Measurements from ENCODE around the gene UTS2B. TPM values are rescaled to one million over a fixed set of nuclear protein-coding genes. Genes with fewer than 3 reads are reported as not detected.

UTS2B gene
- total RNA-seq, 1 experiment from 2014 or later, result 0.26 TPM

DNA sequence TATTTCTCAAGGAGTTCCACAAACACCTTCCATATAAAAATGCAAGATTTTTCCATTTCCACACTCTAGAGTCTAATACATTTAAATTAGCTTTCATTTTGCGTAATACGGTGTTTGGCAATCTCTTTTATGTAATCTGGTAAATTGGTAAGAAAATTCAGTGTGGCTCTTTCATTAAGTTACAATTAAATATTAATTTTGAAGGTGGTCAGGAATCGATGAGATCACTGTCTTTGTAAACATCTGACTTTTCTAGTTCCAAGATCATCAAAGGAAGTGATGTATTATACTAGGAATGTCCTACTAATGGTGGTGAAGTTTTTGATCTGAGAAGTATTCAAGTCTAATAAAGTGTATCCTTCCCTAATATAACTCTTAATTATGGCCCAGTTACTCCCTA, 1.1 kb upstream of the UTS2B start:
- Histone ChIP-seq H3K4me1 (ENCODE audit: control insufficient read depth, insufficient read depth, low read length) (peaks cover 46% of the 10 kb centered on the region), H3K36me3 (ENCODE audit: control insufficient read depth, insufficient read depth, low read length) (no peaks in the 10 kb centered on the region), H3K27me3 (ENCODE audit: control insufficient read depth, insufficient read depth, low read length) (no peaks in the 10 kb centered on the region), H3K9me3 (ENCODE audit: control insufficient read depth, insufficient read depth, low read depth, low read length) (no peaks in the 10 kb centered on the region), H3K27ac (ENCODE audit: low read length) (peak overlapping the region; percentile 93), H3K4me3 (ENCODE audit: low read depth in 2 of 2, low read length in 2 of 2) (peak overlapping the region; percentile 71 to 81; a peak in 3 of 4 replicates)
- ChIA-PET CTCF (no interaction called here), POLR2A (no interaction called here)
- intact Hi-C loops (cut with micrococcal nuclease; ENCODE audit: unreplicated experiment), result loop anchor here (10.0 kb wide), 1 partner anchor 87 kb away; no protein-coding TSS in a partner anchor
- no TSS peak for BruUV-seq (replicated peaks)
- DNase-seq (ENCODE audit: low read depth, low spot score) (peak; percentile 46), ATAC-seq (no peak)
- in situ Hi-C loops (cut with HindIII; ENCODE audit: low pct_unique_long_range_greater_than_20kb, low sequenced_read_pairs), result no loop called here
- TF ChIP-seq TCF7L2 (IDR thresholded peaks at IDR 0.05; ENCODE audit: low read depth, low read length), result 0 out of 2 replicates have a peak, but pooled peaks have one; percentile 25
- TF ChIP-seq SIN3A (IDR thresholded peaks at IDR 0.05; ENCODE audit: borderline replicate concordance, insufficient read depth, low read depth, low read length), result no peak

DNA sequence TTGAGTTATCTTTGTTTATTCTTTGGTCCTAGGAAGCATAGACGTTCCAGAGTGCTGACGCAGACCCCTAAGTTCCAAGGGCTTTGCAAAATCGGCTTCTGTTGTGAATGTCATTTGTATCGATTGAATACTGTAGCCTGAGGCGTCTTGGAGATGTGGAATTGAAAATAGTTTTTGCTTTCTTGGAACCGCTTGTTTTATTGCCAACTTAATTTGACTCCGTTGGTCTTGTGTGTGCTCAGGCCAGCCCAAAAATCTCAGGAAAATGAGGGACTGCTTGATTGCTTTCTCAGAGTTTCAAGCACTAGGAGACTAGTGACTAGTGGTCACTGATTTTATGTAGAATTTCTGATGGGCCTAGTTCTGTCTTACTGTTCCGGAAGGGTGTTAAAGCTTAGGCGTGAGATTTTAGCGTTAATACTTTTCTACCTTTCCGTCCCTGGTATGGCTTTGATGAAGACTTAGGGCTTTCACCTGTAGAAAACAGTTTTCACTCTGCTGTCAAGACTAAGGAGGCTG, 263 bp upstream of the UTS2B start:
- Histone ChIP-seq H3K9me3 (ENCODE audit: control insufficient read depth, insufficient read depth, low read depth, low read length) (no peaks in the 10 kb centered on the region), H3K27me3 (ENCODE audit: control insufficient read depth, insufficient read depth, low read length) (no peaks in the 10 kb centered on the region), H3K36me3 (ENCODE audit: control insufficient read depth, insufficient read depth, low read length) (no peaks in the 10 kb centered on the region), H3K27ac (ENCODE audit: low read length) (peak overlapping the region; percentile 93), H3K4me1 (ENCODE audit: control insufficient read depth, insufficient read depth, low read length) (peaks cover 46% of the 10 kb centered on the region), H3K4me3 (ENCODE audit: low read depth in 2 of 2, low read length in 2 of 2) (peak overlapping the region; percentile 71 to 81)
- POLR2A ChIA-PET, result no interaction called here
- ATAC-seq, result peak; percentile 19; the same call in 1 of the 2 replicates
- CTCF ChIA-PET, result no interaction called here
- intact Hi-C loops (cut with micrococcal nuclease; ENCODE audit: unreplicated experiment) (loop anchor here (10.0 kb wide), 1 partner anchor 86 kb away; no protein-coding TSS in a partner anchor), in situ Hi-C loops (cut with HindIII; ENCODE audit: low pct_unique_long_range_greater_than_20kb, low sequenced_read_pairs) (no loop called here)
- BruUV-seq (replicated peaks), result TSS peak; percentile 75
- peak; percentile 52 for DNase-seq (ENCODE audit: low read depth, low spot score)
- TF ChIP-seq, protein P1, sequence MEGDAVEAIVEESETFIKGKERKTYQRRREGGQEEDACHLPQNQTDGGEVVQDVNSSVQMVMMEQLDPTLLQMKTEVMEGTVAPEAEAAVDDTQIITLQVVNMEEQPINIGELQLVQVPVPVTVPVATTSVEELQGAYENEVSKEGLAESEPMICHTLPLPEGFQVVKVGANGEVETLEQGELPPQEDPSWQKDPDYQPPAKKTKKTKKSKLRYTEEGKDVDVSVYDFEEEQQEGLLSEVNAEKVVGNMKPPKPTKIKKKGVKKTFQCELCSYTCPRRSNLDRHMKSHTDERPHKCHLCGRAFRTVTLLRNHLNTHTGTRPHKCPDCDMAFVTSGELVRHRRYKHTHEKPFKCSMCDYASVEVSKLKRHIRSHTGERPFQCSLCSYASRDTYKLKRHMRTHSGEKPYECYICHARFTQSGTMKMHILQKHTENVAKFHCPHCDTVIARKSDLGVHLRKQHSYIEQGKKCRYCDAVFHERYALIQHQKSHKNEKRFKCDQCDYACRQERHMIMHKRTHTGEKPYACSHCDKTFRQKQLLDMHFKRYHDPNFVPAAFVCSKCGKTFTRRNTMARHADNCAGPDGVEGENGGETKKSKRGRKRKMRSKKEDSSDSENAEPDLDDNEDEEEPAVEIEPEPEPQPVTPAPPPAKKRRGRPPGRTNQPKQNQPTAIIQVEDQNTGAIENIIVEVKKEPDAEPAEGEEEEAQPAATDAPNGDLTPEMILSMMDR (IDR thresholded peaks at IDR 0.05), result no peak
- no peak for TF ChIP-seq TCF7L2 (IDR thresholded peaks at IDR 0.05; ENCODE audit: low read depth, low read length)
- TF ChIP-seq, protein P2, sequence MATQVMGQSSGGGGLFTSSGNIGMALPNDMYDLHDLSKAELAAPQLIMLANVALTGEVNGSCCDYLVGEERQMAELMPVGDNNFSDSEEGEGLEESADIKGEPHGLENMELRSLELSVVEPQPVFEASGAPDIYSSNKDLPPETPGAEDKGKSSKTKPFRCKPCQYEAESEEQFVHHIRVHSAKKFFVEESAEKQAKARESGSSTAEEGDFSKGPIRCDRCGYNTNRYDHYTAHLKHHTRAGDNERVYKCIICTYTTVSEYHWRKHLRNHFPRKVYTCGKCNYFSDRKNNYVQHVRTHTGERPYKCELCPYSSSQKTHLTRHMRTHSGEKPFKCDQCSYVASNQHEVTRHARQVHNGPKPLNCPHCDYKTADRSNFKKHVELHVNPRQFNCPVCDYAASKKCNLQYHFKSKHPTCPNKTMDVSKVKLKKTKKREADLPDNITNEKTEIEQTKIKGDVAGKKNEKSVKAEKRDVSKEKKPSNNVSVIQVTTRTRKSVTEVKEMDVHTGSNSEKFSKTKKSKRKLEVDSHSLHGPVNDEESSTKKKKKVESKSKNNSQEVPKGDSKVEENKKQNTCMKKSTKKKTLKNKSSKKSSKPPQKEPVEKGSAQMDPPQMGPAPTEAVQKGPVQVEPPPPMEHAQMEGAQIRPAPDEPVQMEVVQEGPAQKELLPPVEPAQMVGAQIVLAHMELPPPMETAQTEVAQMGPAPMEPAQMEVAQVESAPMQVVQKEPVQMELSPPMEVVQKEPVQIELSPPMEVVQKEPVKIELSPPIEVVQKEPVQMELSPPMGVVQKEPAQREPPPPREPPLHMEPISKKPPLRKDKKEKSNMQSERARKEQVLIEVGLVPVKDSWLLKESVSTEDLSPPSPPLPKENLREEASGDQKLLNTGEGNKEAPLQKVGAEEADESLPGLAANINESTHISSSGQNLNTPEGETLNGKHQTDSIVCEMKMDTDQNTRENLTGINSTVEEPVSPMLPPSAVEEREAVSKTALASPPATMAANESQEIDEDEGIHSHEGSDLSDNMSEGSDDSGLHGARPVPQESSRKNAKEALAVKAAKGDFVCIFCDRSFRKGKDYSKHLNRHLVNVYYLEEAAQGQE (IDR thresholded peaks at IDR 0.05; ENCODE audit: insufficient read depth in 1 of 2, low read depth in 2 of 2, low read length in 1 of 2), result no peak
- no peak for TF ChIP-seq SIN3A (IDR thresholded peaks at IDR 0.05; ENCODE audit: borderline replicate concordance, insufficient read depth, low read depth, low read length)
- TF ChIP-seq POLR2AphosphoS5 (IDR thresholded peaks at IDR 0.05; ENCODE audit: low read depth, low read length), result no peak

DNA sequence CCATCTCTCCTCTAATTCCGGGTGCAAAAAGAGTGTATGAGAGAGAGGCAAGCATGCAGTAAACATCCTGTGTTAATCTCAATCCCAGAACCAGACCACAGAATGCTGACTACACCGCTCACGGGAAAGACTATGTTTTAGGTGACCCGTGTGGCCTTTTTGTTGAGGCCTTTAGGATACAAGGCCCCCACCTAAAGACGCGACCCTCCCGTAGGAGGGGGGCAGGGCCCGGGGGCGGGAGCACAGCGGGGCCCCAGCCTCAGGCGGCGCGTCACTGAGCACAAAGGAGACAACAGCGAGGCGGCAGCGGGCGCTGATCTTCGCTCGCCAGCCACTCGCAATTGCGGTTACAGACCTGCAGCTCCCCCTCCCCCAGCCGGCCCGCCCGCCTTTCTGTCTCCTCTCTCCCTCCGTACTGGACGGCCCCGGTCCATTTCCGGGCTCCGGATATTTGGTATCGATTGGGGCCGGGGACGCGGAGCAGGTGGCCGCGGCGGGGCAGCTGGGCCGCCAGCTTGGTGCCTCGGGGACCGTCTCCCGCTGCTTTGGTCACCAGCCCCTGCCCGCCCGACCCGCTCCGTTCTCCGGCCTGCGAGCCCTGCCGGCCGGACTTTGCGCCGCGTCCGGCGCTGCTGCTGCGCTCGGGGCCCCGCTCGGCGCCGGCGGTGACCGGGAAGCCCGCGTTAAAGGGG, 1.2 kb downstream of the UTS2B start, which contains the start of gene CCDC50:
Gene CCDC50, plus strand, starts transcription at position 433 of the 692 bp plus-strand sequence. CDS start 281 bp downstream, outside the sequence.
- in situ Hi-C loops (cut with HindIII; ENCODE audit: low pct_unique_long_range_greater_than_20kb, low sequenced_read_pairs) (no loop called here), intact Hi-C loops (cut with micrococcal nuclease; ENCODE audit: unreplicated experiment) (no loop called here)
- Histone ChIP-seq H3K27me3 (ENCODE audit: control insufficient read depth, insufficient read depth, low read length) (no peaks in the 10 kb centered on the region), H3K4me3 (ENCODE audit: low read depth in 2 of 2, low read length in 2 of 2) (peak within 1 kb of the TSS; percentile 71 to 81), H3K27ac (ENCODE audit: low read length) (peak within 1 kb of the TSS; percentile 93), H3K9me3 (ENCODE audit: control insufficient read depth, insufficient read depth, low read depth, low read length) (no peaks in the 10 kb centered on the region), H3K36me3 (ENCODE audit: control insufficient read depth, insufficient read depth, low read length) (no peaks in the 10 kb centered on the region), H3K4me1 (ENCODE audit: control insufficient read depth, insufficient read depth, low read length) (peaks cover 35% of the 10 kb centered on the region)
- BruUV-seq (replicated peaks), result no TSS peak
- no peak for DNase-seq (ENCODE audit: low read depth, low spot score)
- ChIA-PET POLR2A (no interaction called here), CTCF (no interaction called here)
- ATAC-seq, result peak; percentile 88
- TF ChIP-seq TCF7L2 (IDR thresholded peaks at IDR 0.05; ENCODE audit: low read depth, low read length), result 0 out of 2 replicates have a peak, but pooled peaks have one; percentile 45
- TF ChIP-seq, protein P2 (IDR thresholded peaks at IDR 0.05; ENCODE audit: insufficient read depth in 1 of 2, low read depth in 2 of 2, low read length in 1 of 2), result no peak
- TF ChIP-seq SIN3A (IDR thresholded peaks at IDR 0.05; ENCODE audit: borderline replicate concordance, insufficient read depth, low read depth, low read length), result no peak; the same call in 1 of the 2 replicates
- TF ChIP-seq, protein P1 (IDR thresholded peaks at IDR 0.05), result no peak
- TF ChIP-seq POLR2AphosphoS5 (IDR thresholded peaks at IDR 0.05; ENCODE audit: low read depth, low read length), result peak; percentile 71; the same call in 1 of the 2 replicates
